SK-N-SH (cell line): Measurements from ENCODE around the gene DOCK3. TPM values are rescaled to one million over a fixed set of nuclear protein-coding genes. Genes with fewer than 3 reads are reported as not detected.

Experiments
- CTCF ChIA-PET: fragments of 300-600, 350-600 bp; formaldehyde crosslinking; extraction: SDS; loops from one replicate; lab custom pipeline; 2021; lab: Yijun Ruan, JAX
- POLR2A ChIA-PET: fragments of 350-600 bp; sonication (Branson Sonifier 250); formaldehyde crosslinking; extraction: SDS; loops from one replicate; lab custom pipeline; 2020; ENCODE audit warnings: antibody characterized with exemption, inconsistent platforms; lab: Yijun Ruan, JAX
- DNase-seq: peaks from one replicate; pipeline ENCODE4 v3.0.0; 2012
- H2AFZ ChIP-seq: fragments of 200-600 bp; sonication (generic); 2 replicates; pipeline ENCODE4 v1.8.1; 2016; ENCODE audit warnings: antibody characterized with exemption, mild to moderate bottlenecking, low read depth
- H3F3A ChIP-seq: fragments of 200-600 bp; sonication (generic); replicated peaks from 2 replicates; pipeline ENCODE3; 2016; ENCODE audit warnings: antibody characterized with exemption, mild to moderate bottlenecking; ENCODE audit not compliant: insufficient read depth
- H3K27ac ChIP-seq, 2 experiments: fragments of 200-500 bp in 1 of 2; fragments of 200-600 bp in 1 of 2; sonication (Bioruptor generic) in 1 of 2; sonication (generic), shearing (Covaris generic) in 1 of 2; 2 replicates each; pipeline versions ENCODE4 v1.5.1 to v1.6.1; 2014 to 2016; ENCODE audit warnings: low read depth in 2 of 2, inconsistent platforms in 1 of 2, low read length in 1 of 2, mild to moderate bottlenecking in 1 of 2, mixed read lengths in 1 of 2
- H3K27me3 ChIP-seq: fragments of 200-600 bp; sonication (generic), shearing (Covaris generic); 2 replicates; pipeline ENCODE4 v1.6.1; 2016; ENCODE audit warnings: mixed run types; ENCODE audit not compliant: insufficient read depth
- H3K36me3 ChIP-seq, 2 experiments: fragments of 200-500 bp in 1 of 2; fragments of 200-600 bp in 1 of 2; sonication (Bioruptor generic) in 1 of 2; sonication (generic) in 1 of 2; replicated peaks in 1 of 2; 2 replicates each; pipeline versions ENCODE3 to v1.5.1; 2014 to 2016; ENCODE audit warnings: low read length in 1 of 2, mild to moderate bottlenecking in 1 of 2; ENCODE audit not compliant: insufficient read depth in 2 of 2, control insufficient read depth in 1 of 2
- H3K4me1 ChIP-seq, 2 experiments: fragments of 200-500 bp in 1 of 2; fragments of 200-600 bp in 1 of 2; sonication (Bioruptor generic) in 1 of 2; sonication (generic), shearing (Covaris generic) in 1 of 2; 2 replicates each; pipeline versions ENCODE4 v1.5.1 to v1.6.1; 2014 to 2016; ENCODE audit warnings: low read depth in 1 of 2, low read length in 1 of 2, mixed run types in 1 of 2; ENCODE audit not compliant: insufficient read depth in 2 of 2, control insufficient read depth in 1 of 2
- H3K4me2 ChIP-seq: fragments of 200-600 bp; sonication (generic), shearing (Covaris generic); 2 replicates; pipeline ENCODE4 v1.6.1; 2017; ENCODE audit warnings: mixed run types
- H3K4me3 ChIP-seq, 2 experiments: fragments of 200-500 bp in 1 of 2; fragments of 200-600 bp in 1 of 2; sonication (Bioruptor generic) in 1 of 2; sonication (generic), shearing (Covaris generic) in 1 of 2; 2 replicates each; pipeline versions ENCODE4 v1.5.1 to v1.8.1; 2014 to 2016; ENCODE audit warnings: low read depth in 2 of 2, inconsistent platforms in 1 of 2, low read length in 1 of 2, mild to moderate bottlenecking in 1 of 2, mixed read lengths in 1 of 2, moderate library complexity in 1 of 2
- H3K79me2 ChIP-seq: fragments of 200-600 bp; sonication (generic); 2 replicates; pipeline ENCODE4 v1.8.1; 2017; ENCODE audit warnings: mild to moderate bottlenecking; ENCODE audit not compliant: insufficient read depth
- H3K9ac ChIP-seq: fragments of 200-600 bp; sonication (generic); 2 replicates; pipeline ENCODE4 v1.6.1; 2017; ENCODE audit warnings: mixed run types
- H3K9me2 ChIP-seq: fragments of 200-600 bp; sonication (generic); 2 replicates; pipeline ENCODE4 v1.6.1; 2017; ENCODE audit warnings: mixed run types
- H3K9me3 ChIP-seq: fragments of 200-600 bp; sonication (generic); 2 replicates; pipeline ENCODE4 v1.6.1; 2017; ENCODE audit warnings: mixed run types, mild to moderate bottlenecking, moderate library complexity
- H4K20me1 ChIP-seq: fragments of 200-600 bp; sonication (generic); 2 replicates; pipeline ENCODE4 v1.6.1; 2017; ENCODE audit warnings: mild to moderate bottlenecking, mixed run types; ENCODE audit not compliant: insufficient read depth
- EP300 ChIP-seq, 2 experiments: IDR thresholded peaks; 2 replicates each; pipeline versions ENCODE4 v1.4.0 to v1.6.1; 2012; ENCODE audit warnings: borderline replicate concordance in 1 of 2, low read depth in 1 of 2, low read length in 1 of 2
- EZH2phosphoT487 ChIP-seq: fragments of 200-600 bp; sonication (generic); IDR thresholded peaks from 2 replicates; pipeline ENCODE4 v1.6.1; 2017; ENCODE audit warnings: low read depth, mixed run types, mild to moderate bottlenecking, antibody characterized with exemption, moderate library complexity, borderline replicate concordance
- JUND ChIP-seq: IDR thresholded peaks from 2 replicates; pipeline ENCODE4 v1.4.0; 2012
- NFIC ChIP-seq: IDR thresholded peaks from 2 replicates; pipeline ENCODE4 v1.4.0; 2012; ENCODE audit warnings: borderline replicate concordance
- POLR2AphosphoS5 ChIP-seq: IDR thresholded peaks from 2 replicates; pipeline ENCODE4 v1.6.1; 2012; ENCODE audit warnings: low read depth, low read length
- TCF12 ChIP-seq: IDR thresholded peaks from 2 replicates; pipeline ENCODE4 v1.4.0; 2012
- YY1 ChIP-seq: IDR thresholded peaks from 2 replicates; pipeline ENCODE4 v1.4.0; 2012; ENCODE audit warnings: low read depth, mild to moderate bottlenecking
- WGBS: methylation state at CpG from one replicate; pipeline ENCODE4 v1.1.6; 2017; ENCODE audit warnings: low lambda C conversion rate; 5-methylcytosine and 5-hydroxymethylcytosine counted together
- polyA plus RNA-seq, 3 experiments: library from polyadenylated mRNA; depleted of rRNA; stranded (reverse); fragments of >200 nt; gene quantifications; 2 replicates each; pipeline ENCODE4 v1.2.3, GENCODE V29; 2012
- TF ChIP-seq, protein P1 (sequence below): IDR thresholded peaks from 2 replicates; pipeline ENCODE4 v1.6.1; 2012; ENCODE audit warnings: mild to moderate bottlenecking, low read depth, low read length, moderate library complexity
- TF ChIP-seq, protein P2 (sequence below): IDR thresholded peaks from 2 replicates; pipeline ENCODE4; 2012
- TF ChIP-seq, protein P3 (sequence below): IDR thresholded peaks from 2 replicates; pipeline ENCODE4 v1.4.0; 2012; ENCODE audit warnings: low read depth, borderline replicate concordance
- TF ChIP-seq, protein P4 (sequence below): fragments of 150-350 bp; IDR thresholded peaks from 2 replicates; pipeline ENCODE4 v1.6.1; 2016; ENCODE audit warnings: mild to moderate bottlenecking, low read depth, low read length

DOCK3 gene
- polyA plus RNA-seq, 1 of the 3 experiments (the other 2 are of a cell fraction): 0.05 TPM

DNA sequence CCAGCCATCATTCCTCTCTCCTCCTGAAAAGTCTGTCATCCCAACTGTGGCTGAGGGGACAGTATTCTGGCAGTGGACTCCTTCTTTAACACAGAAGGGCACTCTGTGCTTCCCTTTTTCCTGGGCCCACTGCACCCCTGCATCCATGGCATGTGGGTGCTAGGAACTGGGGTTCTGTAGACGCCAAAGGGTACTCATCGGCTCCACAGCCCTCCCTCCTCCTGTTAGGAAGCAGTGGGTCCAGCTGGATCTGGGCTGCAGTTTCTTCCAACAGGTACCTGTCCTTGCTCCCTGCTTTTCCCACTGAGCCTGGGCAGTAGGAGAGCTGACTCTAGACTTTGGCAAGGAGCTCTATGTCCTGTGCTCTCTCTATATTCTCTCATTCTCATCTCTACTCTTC, 704.0 kb downstream of the DOCK3 start (continued):
- TF ChIP-seq, protein P1, sequence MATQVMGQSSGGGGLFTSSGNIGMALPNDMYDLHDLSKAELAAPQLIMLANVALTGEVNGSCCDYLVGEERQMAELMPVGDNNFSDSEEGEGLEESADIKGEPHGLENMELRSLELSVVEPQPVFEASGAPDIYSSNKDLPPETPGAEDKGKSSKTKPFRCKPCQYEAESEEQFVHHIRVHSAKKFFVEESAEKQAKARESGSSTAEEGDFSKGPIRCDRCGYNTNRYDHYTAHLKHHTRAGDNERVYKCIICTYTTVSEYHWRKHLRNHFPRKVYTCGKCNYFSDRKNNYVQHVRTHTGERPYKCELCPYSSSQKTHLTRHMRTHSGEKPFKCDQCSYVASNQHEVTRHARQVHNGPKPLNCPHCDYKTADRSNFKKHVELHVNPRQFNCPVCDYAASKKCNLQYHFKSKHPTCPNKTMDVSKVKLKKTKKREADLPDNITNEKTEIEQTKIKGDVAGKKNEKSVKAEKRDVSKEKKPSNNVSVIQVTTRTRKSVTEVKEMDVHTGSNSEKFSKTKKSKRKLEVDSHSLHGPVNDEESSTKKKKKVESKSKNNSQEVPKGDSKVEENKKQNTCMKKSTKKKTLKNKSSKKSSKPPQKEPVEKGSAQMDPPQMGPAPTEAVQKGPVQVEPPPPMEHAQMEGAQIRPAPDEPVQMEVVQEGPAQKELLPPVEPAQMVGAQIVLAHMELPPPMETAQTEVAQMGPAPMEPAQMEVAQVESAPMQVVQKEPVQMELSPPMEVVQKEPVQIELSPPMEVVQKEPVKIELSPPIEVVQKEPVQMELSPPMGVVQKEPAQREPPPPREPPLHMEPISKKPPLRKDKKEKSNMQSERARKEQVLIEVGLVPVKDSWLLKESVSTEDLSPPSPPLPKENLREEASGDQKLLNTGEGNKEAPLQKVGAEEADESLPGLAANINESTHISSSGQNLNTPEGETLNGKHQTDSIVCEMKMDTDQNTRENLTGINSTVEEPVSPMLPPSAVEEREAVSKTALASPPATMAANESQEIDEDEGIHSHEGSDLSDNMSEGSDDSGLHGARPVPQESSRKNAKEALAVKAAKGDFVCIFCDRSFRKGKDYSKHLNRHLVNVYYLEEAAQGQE: no peak

- Histone ChIP-seq H3K4me2 (no peak overlapping the region), H3K9ac (no peak overlapping the region), H3K79me2 (peaks cover 13% of the 10 kb centered on the region), H2AFZ (no peak overlapping the region), H3K27me3 (no peaks in the 10 kb centered on the region; the same call in 1 of the 2 replicates), H3K4me3 (no peak overlapping the region), H3K9me3 (no peaks in the 10 kb centered on the region), H3K9me2 (no peaks in the 10 kb centered on the region), H3K27ac (no peak overlapping the region), H3K4me1 (peaks cover 6% of the 10 kb centered on the region in 2 experiments; a peak in 3 of 4 replicates), H4K20me1 (no peaks in the 10 kb centered on the region), H3K36me3 (no peaks in the 10 kb centered on the region), H3F3A (no peaks in the 10 kb centered on the region)
- POLR2A ChIA-PET: no interaction called here
- TF ChIP-seq EZH2phosphoT487 (no peak), TCF12 (no peak), JUND (no peak), POLR2AphosphoS5 (no peak), EP300 (IDR thresholded peaks at IDR 0.05; ENCODE audit: borderline replicate concordance in 1 of 2, low read depth in 1 of 2, low read length in 1 of 2) (no peak), YY1 (no peak), NFIC (no peak)
- TF ChIP-seq, protein P1: no peak
- TF ChIP-seq, protein P2, sequence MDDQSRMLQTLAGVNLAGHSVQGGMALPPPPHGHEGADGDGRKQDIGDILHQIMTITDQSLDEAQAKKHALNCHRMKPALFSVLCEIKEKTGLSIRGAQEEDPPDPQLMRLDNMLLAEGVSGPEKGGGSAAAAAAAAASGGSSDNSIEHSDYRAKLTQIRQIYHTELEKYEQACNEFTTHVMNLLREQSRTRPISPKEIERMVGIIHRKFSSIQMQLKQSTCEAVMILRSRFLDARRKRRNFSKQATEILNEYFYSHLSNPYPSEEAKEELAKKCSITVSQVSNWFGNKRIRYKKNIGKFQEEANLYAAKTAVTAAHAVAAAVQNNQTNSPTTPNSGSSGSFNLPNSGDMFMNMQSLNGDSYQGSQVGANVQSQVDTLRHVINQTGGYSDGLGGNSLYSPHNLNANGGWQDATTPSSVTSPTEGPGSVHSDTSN: no peak
- TF ChIP-seq, protein P3, sequence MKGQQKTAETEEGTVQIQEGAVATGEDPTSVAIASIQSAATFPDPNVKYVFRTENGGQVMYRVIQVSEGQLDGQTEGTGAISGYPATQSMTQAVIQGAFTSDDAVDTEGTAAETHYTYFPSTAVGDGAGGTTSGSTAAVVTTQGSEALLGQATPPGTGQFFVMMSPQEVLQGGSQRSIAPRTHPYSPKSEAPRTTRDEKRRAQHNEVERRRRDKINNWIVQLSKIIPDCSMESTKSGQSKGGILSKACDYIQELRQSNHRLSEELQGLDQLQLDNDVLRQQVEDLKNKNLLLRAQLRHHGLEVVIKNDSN: no peak
- TF ChIP-seq, protein P4, sequence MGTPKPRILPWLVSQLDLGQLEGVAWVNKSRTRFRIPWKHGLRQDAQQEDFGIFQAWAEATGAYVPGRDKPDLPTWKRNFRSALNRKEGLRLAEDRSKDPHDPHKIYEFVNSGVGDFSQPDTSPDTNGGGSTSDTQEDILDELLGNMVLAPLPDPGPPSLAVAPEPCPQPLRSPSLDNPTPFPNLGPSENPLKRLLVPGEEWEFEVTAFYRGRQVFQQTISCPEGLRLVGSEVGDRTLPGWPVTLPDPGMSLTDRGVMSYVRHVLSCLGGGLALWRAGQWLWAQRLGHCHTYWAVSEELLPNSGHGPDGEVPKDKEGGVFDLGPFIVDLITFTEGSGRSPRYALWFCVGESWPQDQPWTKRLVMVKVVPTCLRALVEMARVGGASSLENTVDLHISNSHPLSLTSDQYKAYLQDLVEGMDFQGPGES: no peak
- WGBS: 33% methylated on average over 2 of the region's 8 CpGs
- CTCF ChIA-PET: interaction anchor here (0.7 to 6.2 kb wide), 5 partner anchors 7 to 763 kb away, joined by 3 to 53 read pairs (median 6); partner anchors contain the start of gene MAPKAPK3
- no peak for DNase-seq
These were observed 704.6 kb downstream of the DOCK3 start for GRCh38 chr3:51379301-51379700.
